C4-2B (cell line): ENCODE measurements around the gene MAP1B.

Experiments used
- ZFX ChIP-seq: fragments of 450-650 bp; IDR thresholded peaks from 2 replicates; pipeline ENCODE4 v1.6.1; 2017
- TF ChIP-seq, protein P1 (sequence below): fragments of 450-650 bp; conservative IDR thresholded peaks from 2 replicates; pipeline ENCODE4 v1.5.1; 2017; ENCODE audit warnings: mild to moderate bottlenecking

DNA sequence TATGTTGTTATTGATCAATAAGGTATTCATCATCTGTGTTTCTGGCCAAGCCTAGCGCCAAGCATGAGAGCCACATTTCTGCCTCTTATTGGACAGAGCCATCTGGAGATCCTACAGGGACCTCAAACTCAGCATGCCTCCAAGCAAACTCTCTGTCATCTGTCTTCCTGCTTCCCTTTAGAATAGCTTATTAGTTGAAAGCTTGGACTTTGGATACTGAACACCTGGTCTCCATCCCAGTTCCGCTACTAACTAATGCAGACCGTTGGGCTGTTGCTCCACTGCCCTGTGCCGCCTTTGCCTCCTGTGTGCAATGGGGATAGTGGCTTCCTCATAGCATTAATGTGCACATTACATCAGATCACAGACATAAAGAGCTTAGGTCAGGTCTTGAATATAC lies 65.5 kb downstream of the MAP1B start:
- TF ChIP-seq, protein P1, sequence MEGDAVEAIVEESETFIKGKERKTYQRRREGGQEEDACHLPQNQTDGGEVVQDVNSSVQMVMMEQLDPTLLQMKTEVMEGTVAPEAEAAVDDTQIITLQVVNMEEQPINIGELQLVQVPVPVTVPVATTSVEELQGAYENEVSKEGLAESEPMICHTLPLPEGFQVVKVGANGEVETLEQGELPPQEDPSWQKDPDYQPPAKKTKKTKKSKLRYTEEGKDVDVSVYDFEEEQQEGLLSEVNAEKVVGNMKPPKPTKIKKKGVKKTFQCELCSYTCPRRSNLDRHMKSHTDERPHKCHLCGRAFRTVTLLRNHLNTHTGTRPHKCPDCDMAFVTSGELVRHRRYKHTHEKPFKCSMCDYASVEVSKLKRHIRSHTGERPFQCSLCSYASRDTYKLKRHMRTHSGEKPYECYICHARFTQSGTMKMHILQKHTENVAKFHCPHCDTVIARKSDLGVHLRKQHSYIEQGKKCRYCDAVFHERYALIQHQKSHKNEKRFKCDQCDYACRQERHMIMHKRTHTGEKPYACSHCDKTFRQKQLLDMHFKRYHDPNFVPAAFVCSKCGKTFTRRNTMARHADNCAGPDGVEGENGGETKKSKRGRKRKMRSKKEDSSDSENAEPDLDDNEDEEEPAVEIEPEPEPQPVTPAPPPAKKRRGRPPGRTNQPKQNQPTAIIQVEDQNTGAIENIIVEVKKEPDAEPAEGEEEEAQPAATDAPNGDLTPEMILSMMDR: no peak
- no peak for TF ChIP-seq ZFX
